PFSK-1 (cell line): ENCODE measurements around the gene ZNF484.

Experiments
- FOXP2 ChIP-seq: optimal IDR thresholded peaks from 2 replicates; pipeline ENCODE3; 2011; ENCODE audit warnings: borderline replicate concordance, control low read depth, inconsistent platforms; ENCODE audit not compliant: insufficient read depth; ENCODE audit errors: extremely low read length, extremely low read depth
- POLR2AphosphoS5 ChIP-seq: IDR thresholded peaks from 2 replicates; pipeline ENCODE4 v1.6.1; 2012; ENCODE audit warnings: low read depth, mild to moderate bottlenecking, control low read depth, low read length, moderate library complexity
- REST ChIP-seq, 2 experiments: IDR thresholded peaks; 2 replicates each; pipeline versions ENCODE4 v1.6.1 to v1.8.0; 2011 to 2012; ENCODE audit warnings: low read depth in 2 of 2, low read length in 2 of 2, control low read depth in 1 of 2, inconsistent platforms in 1 of 2, mild to moderate bottlenecking in 1 of 2, moderate library complexity in 1 of 2; ENCODE audit not compliant: insufficient read depth in 1 of 2
- SIN3A ChIP-seq: IDR thresholded peaks from 2 replicates; pipeline ENCODE4 v1.6.1; 2012; ENCODE audit warnings: mild to moderate bottlenecking, low read length, moderate library complexity, borderline replicate concordance; ENCODE audit not compliant: insufficient read depth
- TAF1 ChIP-seq: IDR thresholded peaks from 2 replicates; pipeline ENCODE4 v1.6.1; 2012; ENCODE audit warnings: low read length, control low read depth, borderline replicate concordance; ENCODE audit not compliant: insufficient read depth

DNA sequence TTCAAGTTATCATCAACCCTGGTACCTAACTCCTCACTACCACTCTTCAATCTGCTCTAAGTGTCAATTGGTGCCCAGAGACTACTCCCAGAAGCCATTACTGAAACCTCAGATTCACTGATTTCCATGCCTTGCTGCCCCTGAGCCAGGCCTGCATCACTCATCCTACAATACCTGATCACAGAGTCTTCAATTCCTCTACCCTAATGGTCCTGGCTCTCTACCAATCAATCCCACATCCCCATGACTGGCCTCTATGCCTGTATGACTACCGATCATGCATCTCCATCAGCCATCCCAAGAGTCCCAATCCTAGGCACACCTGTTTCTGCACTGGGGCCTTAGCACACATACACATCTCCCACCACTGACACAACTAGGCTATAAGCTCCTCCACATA, 2.5 kb downstream of the ZNF484 start:
- TF ChIP-seq REST (IDR thresholded peaks at IDR 0.05; ENCODE audit: insufficient read depth in 1 of 2, low read depth in 2 of 2, low read length in 2 of 2) (no peak), POLR2AphosphoS5 (no peak), TAF1 (no peak), SIN3A (no peak), FOXP2 (no peak)
